Activated T-helper 1 cell treated with anti-CD3 and anti-CD28 coated beads, Interleukin-12 subunit alpha, Interleukin-12 subunit beta, Interleukin-2, Interleukin-4 antibody, amounts not matched to agents 30 ng/mL and 10 ng/mL and 1 ng/mL, durations not matched to agents 14 hours and 24 hours and 36 hours (primary cell): Measurements from ENCODE around the gene CLIP1. TPM values are rescaled to one million over a fixed set of nuclear protein-coding genes. Genes with fewer than 3 reads are reported as not detected.
"Not testable (repeated sequence)": the region's sequence is repeated elsewhere in the genome, so short reads cannot be mapped to it uniquely, and the experiment has no call there.

Experiments used
- DNase-seq: peaks from one replicate; pipeline ENCODE4 v3.0.0; 2021; ENCODE audit warnings: low spot score
- H3K27ac Mint-ChIP-seq: one replicate; pipeline ENCODE4 v1.8.0; 2021; ENCODE audit warnings: mild to moderate bottlenecking, mixed read lengths
- H3K27me3 Mint-ChIP-seq: one replicate; pipeline ENCODE4 v1.8.0; 2022; ENCODE audit warnings: mild to moderate bottlenecking, moderate library complexity, mixed read lengths; ENCODE audit not compliant: insufficient read depth
- H3K36me3 Mint-ChIP-seq: one replicate; pipeline ENCODE4 v1.8.0; 2021; ENCODE audit warnings: low read depth, mixed read lengths
- H3K4me1 Mint-ChIP-seq: one replicate; pipeline ENCODE4 v1.8.0; 2021; ENCODE audit warnings: low read depth, mixed read lengths
- H3K4me3 Mint-ChIP-seq: one replicate; pipeline ENCODE4 v1.8.0; 2021; ENCODE audit warnings: mild to moderate bottlenecking, moderate library complexity, mixed read lengths
- H3K9me3 Mint-ChIP-seq: one replicate; pipeline ENCODE4 v1.8.0; 2021; ENCODE audit warnings: mixed read lengths
- intact Hi-C: fragments of 100-400 bp; cut with micrococcal nuclease; formaldehyde crosslinking; loops from one replicate; pipeline ENCODE4 v1.15.1; 2024
- total RNA-seq: library from RNA; stranded (reverse); gene quantifications from 2 replicates; pipeline ENCODE4 v1.2.3, GENCODE V29; 2022

Gene CLIP1
- total RNA-seq, 1 donor from 2014 or later, result 64.1 TPM

- Mint-ChIP-seq H3K4me1 (peaks cover 10% of the 10 kb centered on the region), H3K4me3 (no peak overlapping the region), H3K27ac (no peak overlapping the region), H3K36me3 (peaks cover 12% of the 10 kb centered on the region), H3K27me3 (no peaks in the 10 kb centered on the region), H3K9me3 (no peaks in the 10 kb centered on the region)
- DNase-seq, result no peak
- intact Hi-C loops, result no loop called here
Observed at GRCh38 chr12:122382919-122383350, 39.5 kb downstream of the CLIP1 start.

- peaks cover 10% of the 10 kb centered on the region for H3K4me1 Mint-ChIP-seq
- H3K36me3 Mint-ChIP-seq, result peaks cover 19% of the 10 kb centered on the region
- H3K9me3 Mint-ChIP-seq, result no peaks in the 10 kb centered on the region
- no peaks in the 10 kb centered on the region for H3K27me3 Mint-ChIP-seq
- H3K4me3 Mint-ChIP-seq, result no peak overlapping the region
- intact Hi-C loops, result no loop called here
- DNase-seq, result no peak
- no peak overlapping the region for H3K27ac Mint-ChIP-seq
Observed at GRCh38 chr12:122381021-122381420, 41.4 kb downstream of the CLIP1 start.

GRCh38 chr12:122376751-122377150 is 45.7 kb downstream of the CLIP1 start:
- H3K4me1 Mint-ChIP-seq, H3K27me3 Mint-ChIP-seq, DNase-seq, H3K9me3 Mint-ChIP-seq, H3K4me3 Mint-ChIP-seq, intact Hi-C loops, H3K27ac Mint-ChIP-seq: not testable (repeated sequence)
- H3K36me3 Mint-ChIP-seq, result peaks cover 19% of the 10 kb centered on the region

GRCh38 chr12:122374707-122375106 is 47.8 kb downstream of the CLIP1 start:
- peaks cover 12% of the 10 kb centered on the region for H3K4me1 Mint-ChIP-seq
- H3K27ac Mint-ChIP-seq, result no peak overlapping the region
- H3K4me3 Mint-ChIP-seq, result no peak overlapping the region
- peaks cover 22% of the 10 kb centered on the region for H3K36me3 Mint-ChIP-seq
- H3K27me3 Mint-ChIP-seq, result no peaks in the 10 kb centered on the region
- intact Hi-C loops, result no loop called here
- no peak for DNase-seq
- no peaks in the 10 kb centered on the region for H3K9me3 Mint-ChIP-seq

GRCh38 chr12:122371475-122372045 is 50.9 kb downstream of the CLIP1 start:
- Mint-ChIP-seq H3K27me3 (no peaks in the 10 kb centered on the region), H3K27ac (peak overlapping the region; percentile 13), H3K9me3 (no peaks in the 10 kb centered on the region), H3K4me3 (peak overlapping the region; percentile 8), H3K36me3 (peaks cover 8% of the 10 kb centered on the region), H3K4me1 (peaks cover 21% of the 10 kb centered on the region)
- DNase-seq, result no peak
- intact Hi-C loops, result no loop called here

- Mint-ChIP-seq H3K4me1 (peaks cover 22% of the 10 kb centered on the region), H3K27ac (no peak overlapping the region), H3K9me3 (no peaks in the 10 kb centered on the region), H3K27me3 (no peaks in the 10 kb centered on the region), H3K4me3 (no peak overlapping the region), H3K36me3 (peaks cover 9% of the 10 kb centered on the region)
- DNase-seq, result no peak
- intact Hi-C loops, result no loop called here
Observed at GRCh38 chr12:122368361-122369073, 54.0 kb downstream of the CLIP1 start.

GRCh38 chr12:122367632-122368031 is 54.8 kb downstream of the CLIP1 start:
- intact Hi-C loops, H3K27me3 Mint-ChIP-seq: not testable (repeated sequence)

GRCh38 chr12:122366685-122367475 is 55.6 kb downstream of the CLIP1 start:
- no peak overlapping the region for H3K4me3 Mint-ChIP-seq
- no peak overlapping the region for H3K27ac Mint-ChIP-seq
- peaks cover 16% of the 10 kb centered on the region for H3K4me1 Mint-ChIP-seq
- intact Hi-C loops, result no loop called here
- H3K27me3 Mint-ChIP-seq, result no peaks in the 10 kb centered on the region
- H3K9me3 Mint-ChIP-seq, result no peaks in the 10 kb centered on the region
- no peak for DNase-seq
- H3K36me3 Mint-ChIP-seq, result peaks cover 8% of the 10 kb centered on the region

More at GRCh38 chr12:122367632-122368031, 54.8 kb downstream of the CLIP1 start:
- peaks cover 20% of the 10 kb centered on the region for H3K4me1 Mint-ChIP-seq
- H3K36me3 Mint-ChIP-seq, DNase-seq, H3K4me3 Mint-ChIP-seq, H3K9me3 Mint-ChIP-seq, H3K27ac Mint-ChIP-seq: not testable (repeated sequence)

- H3K9me3 Mint-ChIP-seq, H3K27ac Mint-ChIP-seq, DNase-seq, H3K27me3 Mint-ChIP-seq, H3K36me3 Mint-ChIP-seq, H3K4me3 Mint-ChIP-seq, intact Hi-C loops, H3K4me1 Mint-ChIP-seq: not testable (repeated sequence)
Observed at GRCh38 chr12:122365226-122365625, 57.2 kb downstream of the CLIP1 start.

GRCh38 chr12:122363782-122364181 is 58.7 kb downstream of the CLIP1 start:
- peaks cover 7% of the 10 kb centered on the region for H3K36me3 Mint-ChIP-seq
- peaks cover 10% of the 10 kb centered on the region for H3K4me1 Mint-ChIP-seq
- H3K4me3 Mint-ChIP-seq, result no peak overlapping the region
- no peaks in the 10 kb centered on the region for H3K27me3 Mint-ChIP-seq
- no peak for DNase-seq
- H3K27ac Mint-ChIP-seq, result no peak overlapping the region
- intact Hi-C loops, result no loop called here
- H3K9me3 Mint-ChIP-seq, result no peaks in the 10 kb centered on the region

- H3K36me3 Mint-ChIP-seq, result peaks cover 7% of the 10 kb centered on the region
- DNase-seq, result no peak
- intact Hi-C loops, result no loop called here
- no peaks in the 10 kb centered on the region for H3K27me3 Mint-ChIP-seq
- no peaks in the 10 kb centered on the region for H3K9me3 Mint-ChIP-seq
- H3K4me3 Mint-ChIP-seq, result no peak overlapping the region
- H3K27ac Mint-ChIP-seq, result no peak overlapping the region
- peaks cover 10% of the 10 kb centered on the region for H3K4me1 Mint-ChIP-seq
Observed at GRCh38 chr12:122362755-122363154, 59.7 kb downstream of the CLIP1 start.

- not testable (repeated sequence) for H3K27ac Mint-ChIP-seq, H3K4me1 Mint-ChIP-seq, DNase-seq, H3K27me3 Mint-ChIP-seq, H3K9me3 Mint-ChIP-seq, H3K4me3 Mint-ChIP-seq
- peaks cover 22% of the 10 kb centered on the region for H3K36me3 Mint-ChIP-seq
- intact Hi-C loops, result loop anchor here (5.0 kb wide), 1 partner anchor 91 kb away; the partner anchor contains the start of gene VPS33A
Observed at GRCh38 chr12:122358403-122358802, 64.1 kb downstream of the CLIP1 start.

- not testable (repeated sequence) for H3K27ac Mint-ChIP-seq, H3K27me3 Mint-ChIP-seq, H3K9me3 Mint-ChIP-seq, DNase-seq, H3K4me1 Mint-ChIP-seq, H3K4me3 Mint-ChIP-seq
- H3K36me3 Mint-ChIP-seq, result peaks cover 24% of the 10 kb centered on the region
- intact Hi-C loops, result loop anchor here (2.0 to 5.0 kb wide), 2 partner anchors 90 to 227 kb away; partner anchors contain the start of gene VPS33A
Observed at GRCh38 chr12:122357536-122357935, 64.9 kb downstream of the CLIP1 start.
